Erythroblast (primary cell): ENCODE data around the gene PRKG1.

Experiments
- GATA1 ChIP-seq: IDR thresholded peaks from 2 replicates; pipeline ENCODE4 v1.6.1; 2011; ENCODE audit warnings: low read depth, mild to moderate bottlenecking, control low read depth, low read length, moderate library complexity
- POLR2A ChIP-seq: IDR thresholded peaks from 2 replicates; pipeline ENCODE4 v1.6.1; 2011; ENCODE audit warnings: mild to moderate bottlenecking, low read length

GRCh38 chr10:52220947-52221346 lies 1146.7 kb downstream of the PRKG1 start:
- TF ChIP-seq POLR2A, result no peak
- no peak for TF ChIP-seq GATA1
